Measurements from ENCODE around the gene CEP72.

GRCh38 chr5:575636-576035, 36.5 kb upstream of the CEP72 start:
- TF ChIP-seq POLR2A (IDR thresholded peaks at IDR 0.05) (no peak), CTCF (IDR thresholded peaks at IDR 0.05) (no peak), POLR2AphosphoS5 (IDR thresholded peaks at IDR 0.05) (no peak), EP300 (IDR thresholded peaks at IDR 0.05) (no peak)
